HG02610 (cell line): ENCODE data around the gene PDZK1.
A peak's percentile ranks its signal among the peaks of the same experiment; 100 is the strongest.
"Not testable (repeated sequence)": the region's sequence is repeated elsewhere in the genome, so short reads cannot be mapped to it uniquely, and the experiment has no call there.

ENCODE experiments used
- ATAC-seq: cut with Tn5 transposase; IDR thresholded peaks from one replicate; pipeline ENCODE4 v1.9.1; 2021; ENCODE audit warnings: mild to moderate bottlenecking, moderate library complexity; ENCODE audit not compliant: unreplicated experiment

Gene PDZK1

DNA sequence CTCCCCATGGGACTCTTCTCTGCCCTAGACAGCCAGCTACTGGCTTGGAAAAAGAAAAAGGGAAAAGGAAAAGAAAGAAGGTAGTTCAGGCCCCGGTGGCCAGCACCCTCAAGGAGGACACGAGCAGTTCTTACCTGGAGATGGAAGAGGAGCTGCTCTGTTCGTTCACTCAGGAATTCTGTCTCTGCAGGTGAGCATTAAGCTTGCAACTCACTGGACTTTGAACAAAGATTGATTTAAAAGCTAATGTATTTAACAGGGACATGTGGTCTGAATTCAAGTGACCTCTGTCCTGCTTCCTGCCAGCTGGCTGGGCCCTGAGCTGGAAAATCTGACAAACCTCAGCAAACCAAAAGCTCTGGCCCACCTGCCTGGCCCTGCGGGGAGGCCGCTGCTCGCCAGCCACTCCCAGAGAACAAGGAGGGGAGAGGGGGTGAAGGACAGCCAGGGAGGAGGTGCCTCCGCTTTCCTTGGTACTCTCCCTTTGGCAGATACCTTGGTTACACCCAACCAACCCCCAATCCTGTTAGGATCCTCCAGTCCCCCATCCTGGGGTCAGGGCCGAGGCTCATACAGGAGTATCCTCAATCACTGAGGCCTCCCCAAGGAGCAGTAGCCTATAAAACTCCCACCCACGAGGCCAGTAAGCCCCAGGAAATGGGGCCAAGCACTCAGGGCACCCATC lies at the start of gene PDZK1:
Gene PDZK1, minus strand, starts transcription at position 186 of the 685 bp plus-strand sequence. CDS start 19,347 bp downstream, outside the sequence.
- no peak for ATAC-seq

DNA sequence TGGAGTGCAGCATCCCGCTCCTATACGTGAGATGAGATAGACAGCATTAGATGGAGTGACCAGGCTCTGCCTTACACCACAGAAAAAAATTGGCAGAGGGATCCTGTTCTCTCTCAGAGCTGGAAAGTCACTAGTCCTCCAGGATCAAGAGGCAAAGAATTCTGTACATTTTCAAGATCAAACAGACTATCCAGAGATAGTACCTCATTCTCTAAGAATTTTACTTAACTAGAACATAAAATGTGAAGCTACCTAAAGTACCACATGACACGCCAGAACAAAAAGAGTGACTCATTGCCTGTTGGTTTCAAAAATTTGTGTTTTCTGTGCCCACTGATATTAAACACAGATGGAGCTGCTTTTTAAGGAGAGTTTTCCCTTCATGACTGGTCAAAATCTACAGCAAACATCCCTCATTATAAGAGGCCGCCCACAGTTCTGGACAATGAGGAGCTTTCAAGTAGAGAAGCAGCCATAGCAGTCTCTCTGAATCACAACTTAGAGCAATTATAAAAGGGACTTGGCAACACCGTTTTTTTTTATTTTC lies 44.4 kb upstream of the PDZK1 start:
- no peak for ATAC-seq

DNA sequence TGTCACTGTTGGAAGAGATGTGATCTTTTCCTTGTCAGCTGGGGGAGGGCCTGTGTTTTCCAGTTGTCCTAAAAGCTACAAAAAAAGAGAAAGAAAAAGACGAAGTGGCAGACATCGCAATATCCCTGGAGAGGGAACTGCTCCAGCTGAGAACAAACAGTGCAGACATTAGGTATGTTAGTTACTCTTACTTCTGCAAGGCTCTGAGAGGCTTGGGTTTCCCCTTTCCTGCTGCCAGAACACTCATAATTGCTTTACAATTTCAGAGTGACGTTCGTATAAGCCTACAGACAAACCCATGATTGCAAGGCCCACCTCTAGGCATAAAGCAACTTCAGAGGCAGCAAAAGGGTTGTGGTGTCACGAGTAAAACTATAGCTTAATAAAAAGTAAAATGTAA lies 43.3 kb upstream of the PDZK1 start:
- no peak for ATAC-seq

DNA sequence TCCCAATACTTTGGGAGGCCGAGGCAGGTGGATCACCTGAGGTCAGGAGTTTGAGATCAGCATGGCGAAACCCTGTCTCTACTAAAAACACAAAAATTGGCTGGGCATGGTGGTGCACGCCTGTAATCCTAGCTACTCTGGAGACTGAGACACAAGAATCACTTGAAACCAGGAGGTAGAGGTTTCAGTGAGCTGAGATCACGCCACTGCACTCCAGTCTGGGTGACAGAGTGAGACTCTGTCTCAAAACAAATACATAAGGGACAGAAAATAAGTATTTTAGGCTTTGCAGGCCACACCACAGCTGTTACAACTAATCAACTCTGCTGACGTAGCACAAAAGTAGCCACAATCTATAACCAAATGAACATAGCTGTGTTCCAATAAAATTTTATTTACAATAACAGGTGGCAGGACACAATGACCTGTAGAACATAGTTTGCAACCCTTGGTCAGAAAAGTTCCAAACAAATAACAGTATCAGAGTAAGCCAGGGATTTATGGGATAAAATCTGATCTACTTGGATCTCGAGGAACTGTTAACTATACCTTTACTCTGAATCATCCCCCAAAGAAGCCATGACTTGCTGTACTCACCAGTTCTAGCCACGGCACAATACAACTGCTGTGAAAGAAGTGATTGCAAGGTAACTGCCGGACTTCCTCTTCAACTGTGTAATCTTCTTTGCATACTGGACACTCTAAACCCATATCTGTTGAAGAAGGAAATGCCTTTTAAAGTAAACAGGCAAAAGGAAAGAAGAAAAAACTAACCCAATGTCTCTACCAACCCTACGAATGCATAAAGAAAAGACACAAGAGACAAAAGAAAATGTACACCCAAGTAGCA lies 40.5 kb upstream of the PDZK1 start:
- no peak for ATAC-seq

DNA sequence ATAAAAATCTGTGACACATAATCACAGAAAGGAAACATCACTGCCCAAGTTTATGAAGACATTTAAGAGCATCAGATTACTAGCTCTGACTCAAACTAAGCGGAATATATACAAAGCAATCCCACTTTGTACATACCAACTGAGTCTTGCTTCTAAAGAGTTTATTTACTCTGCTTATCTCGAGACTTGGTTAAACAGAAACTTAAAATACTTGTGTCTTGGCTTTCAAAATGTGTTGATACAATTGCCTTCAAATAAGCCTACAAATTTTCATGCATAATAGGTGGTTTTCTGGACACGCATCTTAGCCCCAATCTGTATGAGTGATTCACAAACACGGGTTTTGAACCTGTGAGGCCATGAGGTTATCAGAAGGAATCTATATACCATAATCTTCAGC lies 33.1 kb upstream of the PDZK1 start:
- no peak for ATAC-seq

DNA sequence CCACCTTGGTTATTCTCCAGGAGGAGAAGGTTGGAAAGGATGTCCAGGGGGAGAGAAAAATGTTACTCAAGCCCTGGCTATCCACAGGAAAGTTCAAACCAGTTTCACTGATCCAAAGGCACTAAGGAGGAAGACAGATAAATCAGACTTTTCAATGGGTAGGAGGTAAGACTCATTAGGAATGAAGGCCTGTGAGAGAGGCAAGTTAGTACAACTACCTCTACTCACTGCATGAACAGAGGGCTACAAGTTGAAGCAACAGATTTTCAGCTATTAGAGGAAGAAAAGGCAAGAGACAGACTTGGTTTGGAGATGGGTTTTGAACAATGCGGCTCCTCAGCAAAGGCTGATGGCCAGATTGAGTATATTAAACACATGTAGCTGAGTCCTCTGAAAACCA lies 29.0 kb upstream of the PDZK1 start:
- no peak for ATAC-seq

DNA sequence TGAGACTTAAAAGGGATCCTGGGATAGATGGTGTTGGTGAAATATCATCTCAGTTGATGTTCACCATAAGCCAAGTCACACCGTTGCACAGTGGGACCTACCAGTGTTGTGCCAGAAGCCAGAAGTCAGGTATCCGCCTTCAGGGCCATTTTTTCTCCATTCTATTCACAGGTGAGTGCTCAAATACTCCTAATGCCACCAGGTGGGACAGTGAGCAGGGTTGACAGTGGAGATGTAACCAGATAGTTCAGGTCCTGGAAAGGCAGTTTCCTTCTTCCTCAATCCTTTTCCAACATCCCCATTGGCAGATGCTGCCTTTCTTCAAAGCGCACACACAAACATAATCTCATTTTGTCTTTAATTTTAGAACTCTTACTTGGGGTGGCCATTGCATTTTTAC lies 23.7 kb upstream of the PDZK1 start:
- ATAC-seq: no peak

DNA sequence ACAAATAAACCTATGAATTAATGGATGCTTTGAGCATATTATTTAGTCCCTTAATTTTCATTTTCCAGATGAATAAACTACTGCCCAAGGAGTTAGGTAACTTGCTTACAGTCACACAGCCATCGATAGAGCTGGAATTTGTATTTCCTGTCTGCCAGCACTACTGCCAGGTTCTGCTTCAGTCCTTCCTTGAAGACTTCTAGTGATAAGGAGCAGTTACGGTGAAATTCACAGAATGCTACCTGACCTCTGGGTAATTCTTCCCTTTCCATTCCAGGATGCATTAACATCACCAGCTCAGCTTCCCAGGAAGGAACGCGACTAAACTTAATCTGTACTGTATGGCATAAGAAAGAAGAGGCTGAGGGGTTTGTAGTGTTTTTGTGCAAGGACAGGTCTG lies 23.3 kb upstream of the PDZK1 start:
- ATAC-seq: no peak

DNA sequence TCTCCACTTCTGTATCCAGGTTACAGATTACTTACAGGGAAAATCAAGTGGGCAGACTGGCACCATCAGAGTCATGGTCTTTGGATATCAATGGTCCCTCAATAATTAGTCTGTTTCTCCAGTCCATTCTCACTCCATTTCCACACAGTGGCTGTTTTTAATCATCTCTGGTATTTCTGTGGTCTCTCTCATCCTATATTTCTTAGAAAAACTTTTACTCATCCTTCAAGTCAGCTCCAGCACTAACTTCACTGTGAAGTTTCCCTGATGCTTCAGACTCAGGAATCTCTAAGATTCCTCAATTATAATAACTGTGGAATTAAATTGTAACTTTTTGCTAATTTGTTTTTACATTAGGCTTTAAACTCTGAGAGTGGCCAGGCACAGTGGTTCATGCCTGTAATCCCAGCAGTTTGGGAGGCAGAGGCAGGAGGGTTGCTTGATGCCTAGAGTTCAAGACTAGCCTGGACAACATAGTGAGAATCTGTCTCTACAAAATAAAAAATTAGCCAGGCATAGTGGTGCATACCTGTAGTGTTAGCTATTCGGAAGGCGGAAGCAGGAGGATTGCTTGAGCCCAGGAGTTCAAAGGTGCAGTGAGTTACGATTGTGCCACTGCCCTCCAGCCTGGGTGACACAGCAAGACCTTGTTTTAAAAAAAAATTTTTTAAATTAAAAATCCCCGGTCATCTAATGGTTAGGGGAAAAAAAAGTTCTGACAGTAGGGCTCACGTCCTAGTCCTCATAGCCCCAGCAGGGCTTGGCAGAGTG lies 22.7 kb upstream of the PDZK1 start:
- no peak for ATAC-seq

DNA sequence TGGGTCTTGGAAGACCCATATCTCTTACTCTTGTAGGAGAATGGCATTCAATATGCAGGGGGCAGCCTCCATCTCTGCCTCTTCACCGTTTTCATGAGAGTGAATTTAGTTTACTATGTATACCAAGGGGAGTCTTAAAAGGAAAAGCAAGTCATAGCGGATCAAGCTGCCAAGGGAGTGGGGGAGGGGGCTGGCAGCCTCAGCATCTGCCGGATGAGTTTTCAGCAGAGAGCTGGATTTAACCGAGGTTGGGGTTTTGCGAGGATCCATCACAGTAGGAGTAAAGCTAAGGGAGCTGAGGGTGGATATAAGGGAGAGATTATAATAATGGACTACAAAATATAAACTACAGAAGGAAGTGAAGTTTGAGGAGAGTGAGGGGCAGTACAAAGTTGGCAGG lies 22.0 kb upstream of the PDZK1 start:
- ATAC-seq: no peak

DNA sequence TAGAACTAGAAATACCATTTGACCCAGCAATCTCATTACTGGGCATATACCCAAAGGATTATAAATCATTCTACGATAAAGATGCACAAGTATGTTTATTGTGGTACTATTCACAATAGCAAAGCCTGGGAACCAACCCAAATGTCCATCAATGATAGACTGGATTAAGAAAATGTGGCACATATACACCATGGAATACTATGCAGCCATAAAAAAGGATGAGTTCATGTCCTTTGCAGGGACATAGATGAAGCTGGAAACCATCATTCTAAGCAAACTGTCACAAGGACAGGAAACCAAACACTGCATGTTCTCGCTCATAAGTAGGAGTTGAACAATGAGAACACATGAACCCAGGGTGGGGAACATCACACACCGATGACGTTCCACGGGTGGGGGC lies 19.0 kb upstream of the PDZK1 start:
- not testable (repeated sequence) for ATAC-seq

DNA sequence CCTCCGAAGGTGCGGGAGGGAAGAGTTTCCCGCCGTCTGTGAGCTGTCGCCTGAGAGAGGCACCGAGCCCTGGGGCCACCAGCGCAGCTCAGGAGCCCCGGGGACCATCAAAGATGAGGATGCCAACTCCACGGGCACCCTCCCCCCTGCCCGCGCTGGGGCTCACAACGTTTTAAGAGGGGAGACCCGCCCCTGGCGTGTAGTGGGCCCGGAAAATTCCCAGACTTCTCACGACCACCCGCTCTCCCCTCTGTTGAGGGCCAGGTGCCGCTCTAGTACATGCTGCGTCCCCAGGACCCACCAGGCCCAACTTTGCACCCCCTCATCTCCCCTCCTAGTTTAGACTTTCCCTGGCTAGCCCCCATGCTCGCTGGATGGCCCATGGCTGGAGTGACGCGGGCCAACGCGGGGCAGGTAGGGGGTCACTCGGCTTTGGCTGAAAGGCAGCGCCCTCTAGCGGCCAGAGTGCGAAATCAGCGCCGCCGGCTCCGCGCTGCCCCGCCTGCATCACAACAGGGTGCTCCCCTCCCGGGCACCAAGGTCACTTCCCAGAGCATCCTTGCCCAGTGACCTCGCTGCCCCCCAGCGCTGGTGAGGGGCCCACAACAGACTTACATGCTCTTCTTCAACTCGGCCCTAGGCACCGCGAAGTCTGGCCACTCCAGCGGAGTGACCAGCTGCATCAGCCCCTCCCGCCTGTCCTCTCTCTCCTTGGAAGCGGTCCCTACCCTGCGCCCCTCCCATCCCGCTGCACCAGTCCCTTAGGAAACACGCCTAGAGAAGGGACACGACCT lies 13.9 kb upstream of the PDZK1 start:
- peak; percentile 83 for ATAC-seq

DNA sequence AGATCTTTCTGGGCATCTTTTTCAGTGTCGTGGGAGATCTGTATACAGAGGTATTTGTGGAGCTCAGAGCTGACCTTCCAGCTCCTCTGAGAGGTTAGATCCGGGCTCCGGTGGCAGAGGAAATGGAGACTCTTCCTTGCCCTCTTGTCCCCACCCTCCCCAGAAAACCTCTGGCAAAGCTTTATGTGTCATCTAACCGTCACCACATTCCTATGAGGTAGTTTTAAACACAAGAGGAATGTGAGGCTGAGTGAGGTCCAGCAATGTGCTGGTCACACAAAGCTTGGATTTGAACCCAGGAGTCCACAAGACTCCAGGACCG lies 13.3 kb upstream of the PDZK1 start:
- ATAC-seq: no peak

DNA sequence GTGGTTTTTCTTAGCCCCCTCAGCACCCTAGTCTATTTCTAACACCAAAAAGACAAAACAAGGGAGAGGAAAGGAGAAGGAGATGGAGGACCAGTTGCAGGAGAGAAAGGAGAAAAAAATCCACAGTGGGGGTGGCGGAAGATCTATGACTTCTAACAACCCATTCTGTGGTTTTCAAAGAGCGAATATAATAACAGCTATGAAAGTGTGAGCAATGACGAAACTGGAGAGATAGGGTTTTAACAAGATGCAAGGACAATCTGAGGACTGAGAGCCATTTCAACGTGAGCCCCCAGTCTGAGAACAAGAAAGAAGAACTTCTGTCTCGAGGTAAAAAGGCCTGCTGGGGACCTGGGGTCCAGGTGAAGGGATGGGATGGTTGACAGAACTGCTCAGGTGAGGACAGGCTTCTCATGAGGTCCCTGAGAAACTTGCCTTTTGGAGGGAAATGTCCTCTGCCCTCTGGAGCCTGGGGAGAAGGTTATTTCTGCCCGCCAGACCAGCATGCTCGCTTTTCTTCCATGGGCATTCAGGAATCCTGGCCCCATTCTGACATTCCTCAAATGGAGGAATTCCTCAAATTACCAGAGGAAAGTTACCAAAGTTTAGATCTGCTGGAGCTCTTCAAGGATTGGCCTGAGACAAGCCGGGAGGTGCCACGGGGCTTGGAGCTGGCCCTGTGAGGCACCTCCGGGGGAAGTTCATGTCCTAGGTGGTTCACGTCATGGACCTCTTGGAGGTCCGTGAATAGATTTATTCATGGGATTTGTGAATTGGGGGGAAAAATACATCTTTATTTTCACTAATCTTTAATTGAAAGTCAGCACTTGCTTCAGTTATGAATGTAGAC lies 12.3 kb upstream of the PDZK1 start, which contains the start of gene CD160:
Gene CD160, plus strand, starts transcription at position 270 of the 850 bp plus-strand sequence. CDS start 8,829 bp downstream, outside the sequence.
- ATAC-seq: no peak

DNA sequence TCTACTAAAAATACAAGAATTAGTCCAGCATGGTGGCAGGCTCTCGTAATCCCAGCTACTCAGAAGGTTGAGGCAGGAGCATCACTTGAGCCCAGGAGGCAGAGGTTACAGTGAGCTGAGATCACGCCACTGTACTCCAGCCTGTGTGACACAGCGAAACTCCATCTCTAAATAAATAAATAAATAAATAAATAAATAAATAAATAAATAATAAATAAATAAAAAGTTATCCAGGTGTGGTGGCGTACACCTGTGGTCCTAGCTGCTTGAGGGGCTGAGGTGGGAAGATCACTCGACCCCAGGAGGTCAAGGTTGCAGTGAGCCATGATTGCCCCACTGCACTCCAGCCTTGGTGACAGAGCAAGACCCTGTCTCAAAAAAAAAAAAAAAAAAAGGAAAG lies 11.3 kb upstream of the PDZK1 start:
- ATAC-seq: not testable (repeated sequence)

DNA sequence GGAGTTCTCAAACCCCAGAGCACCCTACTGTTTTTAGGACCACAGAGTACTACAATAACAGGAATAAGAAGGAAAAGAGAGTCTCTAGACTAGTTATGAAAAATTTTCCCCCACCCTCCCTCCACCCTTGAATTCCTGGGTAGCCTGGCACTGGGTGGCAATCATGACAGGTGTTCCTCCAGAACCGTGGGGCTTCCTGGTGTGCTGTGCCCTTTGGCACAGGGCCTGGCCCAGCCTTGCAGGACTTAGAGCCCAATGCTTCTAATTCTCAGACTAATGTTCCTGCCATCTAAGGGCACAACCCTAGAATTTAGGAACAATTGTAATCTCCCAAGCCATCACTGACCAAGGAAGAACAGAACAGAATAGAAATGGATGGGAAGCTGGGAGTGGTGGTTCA lies 10.7 kb upstream of the PDZK1 start:
- ATAC-seq: no peak

DNA sequence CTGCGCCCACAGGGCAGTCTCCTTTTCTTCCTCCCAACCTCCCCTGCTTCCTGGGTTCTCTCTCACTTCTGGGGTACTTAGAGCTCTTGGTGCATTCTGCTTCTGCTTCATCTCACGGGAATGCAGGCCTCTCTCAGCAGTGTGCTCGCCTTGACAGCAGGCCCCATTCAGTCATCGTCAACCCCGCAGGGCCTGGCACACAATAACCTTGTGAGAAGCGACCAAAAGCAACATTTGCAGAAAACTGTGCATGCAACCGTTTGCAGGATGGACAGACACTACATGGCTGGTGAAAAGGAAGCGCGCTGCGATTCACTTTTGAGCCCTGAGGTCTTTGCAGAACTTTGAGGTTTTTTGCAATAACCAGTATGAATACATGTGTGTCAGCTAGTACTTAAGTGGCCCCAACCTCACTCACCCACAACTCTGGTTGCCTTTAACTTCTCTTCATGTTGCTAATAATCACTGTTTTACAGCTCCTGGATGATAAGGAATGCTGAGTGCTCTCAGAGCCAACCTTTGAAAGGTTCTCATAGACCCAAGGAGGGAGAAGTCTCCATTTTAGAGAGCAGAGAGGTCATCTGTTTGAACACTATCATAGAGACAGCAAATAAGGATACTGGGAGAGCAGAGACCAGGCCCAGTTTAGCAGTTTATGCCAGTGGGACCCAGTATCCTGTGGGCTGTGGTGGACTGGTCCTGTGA lies 9.6 kb upstream of the PDZK1 start:
- ATAC-seq: no peak

DNA sequence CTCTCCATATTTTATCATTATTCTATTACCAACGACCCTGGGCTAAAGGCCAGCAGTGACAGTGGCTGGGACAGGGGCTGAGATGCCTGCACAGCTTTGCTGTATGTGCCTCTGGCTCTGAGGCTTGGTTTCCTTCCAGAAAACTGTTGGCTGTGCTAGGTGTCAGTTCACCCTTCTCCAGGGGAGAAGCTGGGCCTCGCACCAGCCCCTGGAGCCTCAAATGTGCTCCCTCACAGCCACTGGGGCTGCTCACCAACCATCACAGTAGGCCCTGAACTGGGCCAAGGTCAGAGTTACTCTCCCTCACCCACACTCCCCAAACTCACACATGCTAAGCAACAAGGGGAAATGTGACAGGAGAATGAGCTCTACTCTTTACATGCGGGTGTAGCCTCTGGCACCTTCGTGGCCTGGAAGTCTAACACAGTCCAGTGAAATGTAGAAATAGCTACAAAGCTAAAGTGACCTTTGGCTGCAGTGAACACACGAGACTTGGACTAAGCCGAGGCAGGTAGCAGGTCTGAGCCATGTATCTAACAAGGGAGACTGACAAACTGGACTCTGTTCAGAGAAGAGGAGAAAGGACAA lies 7.5 kb upstream of the PDZK1 start:
- ATAC-seq: no peak

DNA sequence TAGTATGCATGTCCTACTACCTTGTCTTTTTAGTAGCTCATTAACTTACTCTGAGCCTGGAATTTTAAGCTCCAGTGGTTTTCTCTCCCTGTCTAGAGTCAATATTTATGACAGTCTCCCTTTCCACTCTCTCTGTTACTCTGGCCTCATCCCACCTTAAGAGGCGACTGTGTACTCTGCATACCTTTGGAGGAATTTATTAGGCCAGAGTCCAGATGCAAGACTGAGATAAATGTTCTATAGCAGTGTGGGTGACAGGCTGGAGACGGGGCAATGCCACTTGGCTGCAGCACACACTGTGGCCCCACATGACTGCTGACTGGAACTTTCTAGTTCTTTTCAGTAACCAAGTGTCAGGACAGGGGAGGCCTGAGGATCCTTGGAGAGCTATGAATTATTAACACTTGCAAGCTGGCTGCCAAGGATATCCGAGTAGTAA lies 4.1 kb upstream of the PDZK1 start:
- ATAC-seq: no peak
